Fibroblast of lung (primary cell): Measurements from ENCODE around the gene CCM2. TPM values are rescaled to one million over a fixed set of nuclear protein-coding genes. Genes with fewer than 3 reads are reported as not detected.
A peak's percentile ranks its signal among the peaks of the same experiment; 100 is the strongest.

ENCODE experiments used
- DNase-seq, 2 donors: peaks; one replicate each; pipeline versions ENCODE4 v3.0.0 to v3.0.0-alpha.2; 2010; ENCODE audit warnings: low read depth in 2 of 2
- H2AFZ ChIP-seq: 2 replicates; pipeline ENCODE4 v1.5.1; 2012; ENCODE audit warnings: low read length, control low read depth, inconsistent platforms
- H3K27ac ChIP-seq: 2 replicates; pipeline ENCODE4 v1.5.1; 2011; ENCODE audit warnings: low read length, control low read depth; ENCODE audit not compliant: insufficient read depth
- H3K27me3 ChIP-seq: 2 replicates; pipeline ENCODE4 v1.5.1; 2011; ENCODE audit warnings: mild to moderate bottlenecking, low read length; ENCODE audit not compliant: control insufficient read depth, insufficient read depth
- H3K36me3 ChIP-seq: 2 replicates; pipeline ENCODE4 v1.5.1; 2011; ENCODE audit warnings: low read length; ENCODE audit not compliant: control insufficient read depth, insufficient read depth
- H3K4me1 ChIP-seq: 2 replicates; pipeline ENCODE4 v1.5.1; 2011; ENCODE audit warnings: low read length; ENCODE audit not compliant: control insufficient read depth, insufficient read depth; ENCODE audit errors: extremely low read depth
- H3K4me2 ChIP-seq: 2 replicates; pipeline ENCODE4 v1.5.1; 2011; ENCODE audit warnings: low read length, control low read depth; ENCODE audit not compliant: insufficient read depth; ENCODE audit errors: extremely low read depth
- H3K4me3 ChIP-seq, 4 experiments: fragments of 200-600 bp in 1 of 4; sonication (generic) in 1 of 4; replicated peaks in 1 of 4; 2 replicates each; pipeline ENCODE4 v1.5.1; 2011 to 2016; ENCODE audit warnings: low read length in 4 of 4, low read depth in 3 of 4, mild to moderate bottlenecking in 3 of 4, control low read depth in 2 of 4, inconsistent platforms in 1 of 4, mixed read lengths in 1 of 4; ENCODE audit not compliant: insufficient read depth in 1 of 4; ENCODE audit errors: control extremely low read depth in 1 of 4
- H3K79me2 ChIP-seq: 2 replicates; pipeline ENCODE4 v1.5.1; 2012; ENCODE audit warnings: mild to moderate bottlenecking, low read length, inconsistent platforms; ENCODE audit not compliant: control insufficient read depth, insufficient read depth
- H3K9ac ChIP-seq: 2 replicates; pipeline ENCODE4 v1.5.1; 2011; ENCODE audit warnings: mild to moderate bottlenecking, low read length, control low read depth; ENCODE audit not compliant: insufficient read depth
- H3K9me3 ChIP-seq: 2 replicates; pipeline ENCODE4 v1.5.1; 2012; ENCODE audit warnings: low read depth, low read length; ENCODE audit not compliant: control insufficient read depth, insufficient read depth
- H4K20me1 ChIP-seq: 2 replicates; pipeline ENCODE4 v1.5.1; 2011; ENCODE audit warnings: low read length; ENCODE audit not compliant: control insufficient read depth, insufficient read depth; ENCODE audit errors: extremely low read depth
- EZH2 ChIP-seq: IDR thresholded peaks from 2 replicates; pipeline ENCODE4 v1.5.1; 2012; ENCODE audit warnings: low read length, control low read depth, mild to moderate bottlenecking; ENCODE audit errors: missing control alignments
- polyA plus RNA-seq, 2 donors: library from polyadenylated mRNA; depleted of rRNA in 1 of 2; stranded (reverse) in 1 of 2; unstranded in 1 of 2; fragments of >200 nt; gene quantifications; 2 replicates each; pipeline ENCODE4 v1.2.1, GENCODE V29; 2011 to 2012; ENCODE audit warnings: missing spikeins in 1 of 2
- total RNA-seq: library from RNA; depleted of rRNA; stranded (reverse); fragments of >200 nt; gene quantifications from 2 replicates; pipeline ENCODE4 v1.2.1, GENCODE V29; 2014
- TF ChIP-seq, protein P1 (sequence below), 2 donors: IDR thresholded peaks in 1 of 2; conservative IDR thresholded peaks in 1 of 2; 1 replicate in 1 of 2; 2 replicates in 1 of 2; pipeline ENCODE4 v1.5.1; 2011 to 2012; ENCODE audit warnings: low read length in 2 of 2, control low read depth in 1 of 2, inconsistent platforms in 1 of 2, low read depth in 1 of 2, mild to moderate bottlenecking in 1 of 2

Gene CCM2
- total and polyA plus RNA-seq, 2 donors (not counting 1 experiment from before 2014, with no cell fraction given) = 27.8 to 52.4 TPM

DNA sequence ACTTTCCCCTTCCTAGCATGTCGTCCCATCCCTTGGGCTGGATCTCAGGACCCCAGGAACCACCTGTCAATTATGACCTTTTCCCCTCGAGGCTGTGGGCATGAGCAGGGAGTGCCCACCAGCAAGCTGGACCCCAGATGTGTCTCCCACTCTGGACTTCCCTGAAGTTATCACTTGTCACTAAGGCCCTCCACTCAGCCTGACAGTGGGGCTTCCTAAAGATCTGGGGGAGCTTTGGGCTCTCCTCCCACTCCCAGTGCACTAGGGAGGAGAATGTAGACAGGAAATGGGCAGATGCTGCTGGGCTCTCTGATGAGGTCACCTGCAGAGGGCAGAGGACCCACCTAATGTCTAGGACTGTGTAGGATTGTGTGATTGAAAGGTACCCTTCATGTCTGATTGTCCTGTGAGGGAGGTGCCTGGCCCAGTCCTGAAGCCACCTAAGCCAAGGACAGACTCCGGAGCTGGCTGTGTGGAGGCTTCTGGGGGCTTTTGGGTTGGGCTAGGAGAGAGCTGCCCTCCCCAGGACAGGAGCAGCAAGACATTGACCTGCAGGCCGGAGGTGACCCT is 39.9 kb upstream of the CCM2 start:
- no peak overlapping the region for H3K9ac ChIP-seq
- no peak overlapping the region for H3K4me3 ChIP-seq
- no peak overlapping the region for H3K27ac ChIP-seq
- H4K20me1 ChIP-seq = no peaks in the 10 kb centered on the region
- H3K4me2 ChIP-seq = no peak overlapping the region
- TF ChIP-seq, protein P1, sequence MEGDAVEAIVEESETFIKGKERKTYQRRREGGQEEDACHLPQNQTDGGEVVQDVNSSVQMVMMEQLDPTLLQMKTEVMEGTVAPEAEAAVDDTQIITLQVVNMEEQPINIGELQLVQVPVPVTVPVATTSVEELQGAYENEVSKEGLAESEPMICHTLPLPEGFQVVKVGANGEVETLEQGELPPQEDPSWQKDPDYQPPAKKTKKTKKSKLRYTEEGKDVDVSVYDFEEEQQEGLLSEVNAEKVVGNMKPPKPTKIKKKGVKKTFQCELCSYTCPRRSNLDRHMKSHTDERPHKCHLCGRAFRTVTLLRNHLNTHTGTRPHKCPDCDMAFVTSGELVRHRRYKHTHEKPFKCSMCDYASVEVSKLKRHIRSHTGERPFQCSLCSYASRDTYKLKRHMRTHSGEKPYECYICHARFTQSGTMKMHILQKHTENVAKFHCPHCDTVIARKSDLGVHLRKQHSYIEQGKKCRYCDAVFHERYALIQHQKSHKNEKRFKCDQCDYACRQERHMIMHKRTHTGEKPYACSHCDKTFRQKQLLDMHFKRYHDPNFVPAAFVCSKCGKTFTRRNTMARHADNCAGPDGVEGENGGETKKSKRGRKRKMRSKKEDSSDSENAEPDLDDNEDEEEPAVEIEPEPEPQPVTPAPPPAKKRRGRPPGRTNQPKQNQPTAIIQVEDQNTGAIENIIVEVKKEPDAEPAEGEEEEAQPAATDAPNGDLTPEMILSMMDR (conservative IDR thresholded peaks at IDR 0.05 in 1 of 2, IDR thresholded peaks at IDR 0.05 in 1 of 2; ENCODE audit: low read depth in 1 of 2, low read length in 2 of 2) = no peak
- TF ChIP-seq EZH2 = no peak
- DNase-seq = no peak
- H3K4me1 ChIP-seq = no peaks in the 10 kb centered on the region
- H3K36me3 ChIP-seq = no peaks in the 10 kb centered on the region
- H3K27me3 ChIP-seq = peaks cover 6% of the 10 kb centered on the region
- H3K79me2 ChIP-seq = no peaks in the 10 kb centered on the region
- no peaks in the 10 kb centered on the region for H3K9me3 ChIP-seq
- H2AFZ ChIP-seq = no peak overlapping the region

DNA sequence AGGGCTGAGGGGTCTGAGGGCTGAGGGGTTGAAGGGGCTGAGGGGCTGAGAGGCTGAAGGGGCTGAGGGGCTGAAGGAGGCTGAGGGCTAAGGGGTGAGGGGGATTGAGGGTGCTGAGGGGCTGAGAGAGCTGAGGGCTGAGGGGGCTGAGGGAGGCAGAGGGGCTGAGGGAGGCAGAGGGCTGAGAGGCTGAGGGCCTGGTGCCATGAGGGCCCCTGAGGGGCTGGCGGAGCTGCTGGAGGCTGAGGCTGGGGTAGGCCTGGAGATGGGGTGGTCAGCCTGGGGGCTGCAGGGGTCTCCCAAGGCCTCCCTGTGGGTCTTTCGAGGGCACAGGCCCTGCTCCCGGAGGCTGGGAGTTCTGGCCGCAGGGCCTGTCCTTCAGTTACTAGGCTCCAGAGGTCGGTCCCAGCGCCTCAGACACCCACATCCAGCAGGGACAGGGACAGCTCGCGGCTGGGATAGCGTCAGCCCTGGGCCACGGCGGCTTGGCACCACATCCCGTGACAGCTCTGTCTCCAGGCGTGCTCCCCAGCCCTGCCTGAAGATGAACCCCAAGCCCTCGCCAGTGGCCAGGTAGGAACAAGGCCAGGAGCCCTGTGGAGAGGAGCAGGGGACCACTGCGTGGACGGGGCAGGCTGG is 38.0 kb upstream of the CCM2 start:
- no peaks in the 10 kb centered on the region for H4K20me1 ChIP-seq
- H3K4me3 ChIP-seq = no peak overlapping the region
- H3K4me1 ChIP-seq = no peaks in the 10 kb centered on the region
- no peaks in the 10 kb centered on the region for H3K9me3 ChIP-seq
- no peak overlapping the region for H3K27ac ChIP-seq
- H2AFZ ChIP-seq = no peak overlapping the region
- H3K4me2 ChIP-seq = no peak overlapping the region
- peaks cover 10% of the 10 kb centered on the region for H3K27me3 ChIP-seq
- no peak overlapping the region for H3K9ac ChIP-seq
- H3K36me3 ChIP-seq = no peaks in the 10 kb centered on the region
- H3K79me2 ChIP-seq = no peaks in the 10 kb centered on the region
- no peak for DNase-seq
- TF ChIP-seq, protein P1 (conservative IDR thresholded peaks at IDR 0.05 in 1 of 2, IDR thresholded peaks at IDR 0.05 in 1 of 2; ENCODE audit: low read depth in 1 of 2, low read length in 2 of 2) = no peak
- peak; percentile 48 for TF ChIP-seq EZH2

DNA sequence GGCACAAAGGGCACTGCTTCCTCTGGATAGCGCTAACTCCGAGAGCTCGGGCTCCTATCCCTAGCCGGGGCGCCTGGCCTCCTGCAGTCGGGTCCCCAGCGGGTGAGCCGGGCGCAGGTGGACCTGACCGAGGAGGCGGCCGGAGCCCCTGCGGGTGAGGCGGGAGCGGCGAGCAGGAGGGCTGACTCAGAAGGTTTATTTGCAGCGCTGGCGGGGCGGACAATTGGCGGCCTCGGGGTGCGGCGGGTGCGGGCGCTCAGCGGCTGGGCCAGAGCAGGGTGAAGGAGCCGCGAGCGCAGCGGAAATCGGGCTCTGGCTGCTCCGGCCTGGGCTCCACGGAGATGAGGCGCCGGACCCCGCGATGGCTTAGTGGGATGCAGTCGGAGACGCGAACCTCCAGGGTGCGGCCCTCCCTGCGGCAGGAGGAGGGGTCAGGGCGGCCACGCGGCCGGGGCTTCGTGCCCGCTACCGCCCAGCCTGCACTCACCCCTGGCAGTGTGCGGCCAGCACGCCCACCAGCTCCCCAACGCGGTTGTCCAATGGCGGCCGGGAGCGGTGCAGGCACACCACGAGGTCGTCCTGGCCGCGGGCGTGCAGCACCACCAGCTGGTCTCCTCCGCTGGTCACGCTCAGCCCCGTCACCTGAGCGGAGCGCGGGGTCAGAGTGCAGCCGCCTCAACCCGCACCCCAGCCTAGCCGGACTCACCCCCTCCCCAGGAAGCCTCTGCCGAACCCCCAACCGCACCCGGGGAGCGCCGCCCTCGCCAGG is 37.3 kb upstream of the CCM2 start:
- Histone ChIP-seq H3K4me3 (peak overlapping the region in 3 of 4 experiments; percentile 21 to 46 (median 23)), H3K79me2 (no peaks in the 10 kb centered on the region), H4K20me1 (no peaks in the 10 kb centered on the region), H3K9ac (no peak overlapping the region), H2AFZ (peak overlapping the region; percentile 81), H3K36me3 (no peaks in the 10 kb centered on the region), H3K4me1 (no peaks in the 10 kb centered on the region), H3K27me3 (peaks cover 10% of the 10 kb centered on the region), H3K27ac (no peak overlapping the region), H3K9me3 (no peaks in the 10 kb centered on the region), H3K4me2 (peak overlapping the region; percentile 94)
- TF ChIP-seq EZH2 = peak; percentile 55
- TF ChIP-seq, protein P1 (conservative IDR thresholded peaks at IDR 0.05 in 1 of 2, IDR thresholded peaks at IDR 0.05 in 1 of 2; ENCODE audit: low read depth in 1 of 2, low read length in 2 of 2) = no peak
- DNase-seq = peak in 1 of 2 donors; percentile 47
